T1000 (cell line): ENCODE measurements around the gene IGF2.
"Not testable (repeated sequence)": the region's sequence is repeated elsewhere in the genome, so short reads cannot be mapped to it uniquely, and the experiment has no call there.

Experiments
- DNase-seq: peaks from one replicate; lab custom pipeline; 2025; ENCODE audit warnings: mixed read lengths; lab: John Stamatoyannopoulos, UW

IGF2 gene

GRCh38 chr11:2136209-2136951, 2.8 kb downstream of the IGF2 start:
- no peak for DNase-seq

- DNase-seq, result no peak
Measured at GRCh38 chr11:2135648-2136201, 3.5 kb downstream of the IGF2 start.

GRCh38 chr11:2135018-2135569, 4.1 kb downstream of the IGF2 start:
- no peak for DNase-seq

GRCh38 chr11:2134022-2135010, 4.9 kb downstream of the IGF2 start:
- DNase-seq, result no peak

GRCh38 chr11:2133241-2134021, 5.8 kb downstream of the IGF2 start:
- no peak for DNase-seq

- DNase-seq, result no peak
Measured at GRCh38 chr11:2132874-2133240, 6.3 kb downstream of the IGF2 start.

GRCh38 chr11:2132246-2132645, 6.9 kb downstream of the IGF2 start:
- DNase-seq, result no peak

GRCh38 chr11:2131371-2132236, 7.6 kb downstream of the IGF2 start:
- no peak for DNase-seq

- no peak for DNase-seq
Measured at GRCh38 chr11:2130881-2131352, 8.3 kb downstream of the IGF2 start.

GRCh38 chr11:2129699-2130366, 9.4 kb downstream of the IGF2 start:
- no peak for DNase-seq

GRCh38 chr11:2129308-2129698, 9.9 kb downstream of the IGF2 start:
- no peak for DNase-seq

GRCh38 chr11:2128511-2129307, 10.5 kb downstream of the IGF2 start:
- no peak for DNase-seq

GRCh38 chr11:2128130-2128510, 11.1 kb downstream of the IGF2 start:
- DNase-seq, result no peak

- no peak for DNase-seq
Measured at GRCh38 chr11:2127482-2128129, 11.6 kb downstream of the IGF2 start.

GRCh38 chr11:2126520-2127085, 12.6 kb downstream of the IGF2 start:
- no peak for DNase-seq

- DNase-seq, result not testable (repeated sequence)
Measured at GRCh38 chr11:2124736-2125484, 14.3 kb downstream of the IGF2 start.

- no peak for DNase-seq
Measured at GRCh38 chr11:2123628-2123960, 15.6 kb downstream of the IGF2 start.
